NCI-H1436 (cell line): Measurements from ENCODE around the gene CHMP6.
A peak's percentile ranks its signal among the peaks of the same experiment; 100 is the strongest.

ENCODE experiments used
- DNase-seq: peaks from one replicate; lab custom pipeline; 2025; lab: John Stamatoyannopoulos, UW

The CHMP6 gene

GRCh38 chr17:81030741-81031565 lies 39.3 kb downstream of the CHMP6 start:
- no peak for DNase-seq

GRCh38 chr17:81031566-81032550 lies 40.2 kb downstream of the CHMP6 start:
- no peak for DNase-seq

GRCh38 chr17:81032641-81033480 lies 41.2 kb downstream of the CHMP6 start:
- no peak for DNase-seq

- DNase-seq: no peak
Measured at GRCh38 chr17:81033535-81034167, 42.0 kb downstream of the CHMP6 start.

GRCh38 chr17:81034168-81034777 lies 42.6 kb downstream of the CHMP6 start:
- no peak for DNase-seq

- peak; percentile 98 for DNase-seq
Measured at GRCh38 chr17:81034779-81035520, 43.3 kb downstream of the CHMP6 start, which contains the start of gene BAIAP2. Gene BAIAP2 (plus strand): TSS chr17:81035151. CDS start chr17:81035255, 104 bp downstream.

GRCh38 chr17:81035521-81036196 lies 44.0 kb downstream of the CHMP6 start:
- DNase-seq: no peak

GRCh38 chr17:81036197-81036941 lies 44.7 kb downstream of the CHMP6 start:
- DNase-seq: no peak

- no peak for DNase-seq
Measured at GRCh38 chr17:81037026-81037797, 45.6 kb downstream of the CHMP6 start.

GRCh38 chr17:81037798-81038733 lies 46.4 kb downstream of the CHMP6 start:
- no peak for DNase-seq

- no peak for DNase-seq
Measured at GRCh38 chr17:81039096-81039495, 47.5 kb downstream of the CHMP6 start.

GRCh38 chr17:81039854-81040758 lies 48.5 kb downstream of the CHMP6 start:
- no peak for DNase-seq

- no peak for DNase-seq
Measured at GRCh38 chr17:81040791-81041337, 49.2 kb downstream of the CHMP6 start.

- no peak for DNase-seq
Measured at GRCh38 chr17:81042606-81043005, 51.0 kb downstream of the CHMP6 start.

GRCh38 chr17:81043319-81043724 lies 51.7 kb downstream of the CHMP6 start:
- no peak for DNase-seq
